Brain microvascular endothelial cell (primary cell): ENCODE measurements around the gene CRHR1.
"Not testable (repeated sequence)": the region's sequence is repeated elsewhere in the genome, so short reads cannot be mapped to it uniquely, and the experiment has no call there.

Experiments used
- DNase-seq: peaks from one replicate; pipeline ENCODE4 v3.0.0-alpha.2; 2020
- H3K27ac ChIP-seq: fragments of 250-450 bp; sonication (Bioruptor Pico); 2 replicates; pipeline ENCODE4 v1.5.1; 2020; ENCODE audit warnings: mild to moderate bottlenecking, moderate library complexity
- H3K27me3 ChIP-seq: fragments of 250-450 bp; sonication (Bioruptor Pico); replicated peaks from 2 replicates; pipeline ENCODE4 v1.5.1; 2020; ENCODE audit warnings: mild to moderate bottlenecking
- H3K36me3 ChIP-seq: fragments of 250-450 bp; sonication (Bioruptor Pico); replicated peaks from 2 replicates; pipeline ENCODE4 v1.5.1; 2020; ENCODE audit warnings: mild to moderate bottlenecking
- H3K4me3 ChIP-seq: 2 replicates; pipeline ENCODE4 v1.5.1; 2011; ENCODE audit warnings: low read depth, mild to moderate bottlenecking, control low read depth, low read length, moderate library complexity
- CTCF ChIP-seq: IDR thresholded peaks from 2 replicates; pipeline ENCODE4 v1.5.1; 2011; ENCODE audit warnings: low read depth, mild to moderate bottlenecking, moderate library complexity, low read length, control low read depth, inconsistent platforms; ENCODE audit errors: missing control alignments
- in situ Hi-C: cut with HindIII; loops from 2 replicates; pipeline ENCODE4 v1.10.0; 2017; ENCODE audit warnings: low sequenced_read_pairs, low pct_ligation_motif_present

CRHR1 gene

DNA sequence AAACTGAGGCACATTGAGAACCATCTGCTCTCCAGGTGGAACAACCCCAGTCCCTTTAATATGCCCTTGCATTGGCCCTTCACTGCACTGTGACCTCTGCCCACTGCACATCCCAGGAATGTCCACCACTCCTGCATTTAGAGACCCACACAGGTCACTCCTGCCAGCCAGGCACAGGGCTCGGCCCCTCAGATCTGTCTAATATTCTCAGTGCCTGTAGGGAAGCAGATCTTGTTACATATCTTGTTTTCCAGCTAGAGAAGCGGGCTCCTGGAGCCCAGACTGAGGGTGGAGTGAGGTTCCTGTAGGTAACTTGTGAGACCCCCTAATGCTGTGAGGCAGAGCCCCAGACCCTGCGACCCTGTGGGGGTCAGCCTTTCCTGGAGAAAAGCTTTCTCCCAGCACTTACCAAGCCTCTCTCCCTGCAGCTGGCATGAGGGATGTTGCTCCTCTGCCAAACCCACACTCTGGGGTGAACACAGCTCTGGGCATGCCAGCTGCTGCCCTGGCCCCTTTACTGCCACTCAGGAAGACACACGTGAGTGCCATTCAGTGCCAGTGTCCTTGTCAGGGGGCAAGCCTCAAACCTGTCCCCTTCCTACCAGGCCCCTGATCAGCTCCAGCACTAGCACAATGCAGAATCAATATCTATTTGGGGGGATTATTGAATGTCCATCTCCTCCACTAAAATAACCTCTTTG lies 40.3 kb upstream of the CRHR1 start:
- no peak overlapping the region for H3K27ac ChIP-seq

DNA sequence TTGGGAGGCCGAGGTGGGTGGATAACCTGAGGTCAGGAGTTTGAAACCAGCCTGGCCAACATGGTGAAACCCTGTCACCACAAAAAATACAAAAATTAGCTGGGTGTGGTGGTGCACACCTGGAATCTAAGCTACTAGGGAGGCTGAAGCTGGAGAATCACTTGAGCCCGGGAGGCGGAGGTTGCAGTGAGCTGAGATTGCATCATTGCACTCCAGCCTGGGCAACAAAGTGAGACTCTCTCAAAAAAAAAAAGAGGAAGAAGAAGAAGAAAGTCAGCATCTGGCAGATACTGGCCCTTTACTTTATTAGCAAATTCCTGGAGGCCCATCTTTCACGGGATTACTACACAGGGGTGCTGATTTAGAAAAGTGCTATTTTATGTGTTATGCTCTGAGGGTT lies 39.3 kb upstream of the CRHR1 start:
- H3K36me3 ChIP-seq, H3K27me3 ChIP-seq, DNase-seq, H3K4me3 ChIP-seq, in situ Hi-C loops, H3K27ac ChIP-seq: not testable (repeated sequence)

More for the DNA sequence above, 40.3 kb upstream of the CRHR1 start:
- no peak overlapping the region for H3K4me3 ChIP-seq
- in situ Hi-C loops: no loop called here
- no peak for TF ChIP-seq CTCF
- no peaks in the 10 kb centered on the region for H3K36me3 ChIP-seq
- no peak for DNase-seq
- H3K27me3 ChIP-seq: no peaks in the 10 kb centered on the region

DNA sequence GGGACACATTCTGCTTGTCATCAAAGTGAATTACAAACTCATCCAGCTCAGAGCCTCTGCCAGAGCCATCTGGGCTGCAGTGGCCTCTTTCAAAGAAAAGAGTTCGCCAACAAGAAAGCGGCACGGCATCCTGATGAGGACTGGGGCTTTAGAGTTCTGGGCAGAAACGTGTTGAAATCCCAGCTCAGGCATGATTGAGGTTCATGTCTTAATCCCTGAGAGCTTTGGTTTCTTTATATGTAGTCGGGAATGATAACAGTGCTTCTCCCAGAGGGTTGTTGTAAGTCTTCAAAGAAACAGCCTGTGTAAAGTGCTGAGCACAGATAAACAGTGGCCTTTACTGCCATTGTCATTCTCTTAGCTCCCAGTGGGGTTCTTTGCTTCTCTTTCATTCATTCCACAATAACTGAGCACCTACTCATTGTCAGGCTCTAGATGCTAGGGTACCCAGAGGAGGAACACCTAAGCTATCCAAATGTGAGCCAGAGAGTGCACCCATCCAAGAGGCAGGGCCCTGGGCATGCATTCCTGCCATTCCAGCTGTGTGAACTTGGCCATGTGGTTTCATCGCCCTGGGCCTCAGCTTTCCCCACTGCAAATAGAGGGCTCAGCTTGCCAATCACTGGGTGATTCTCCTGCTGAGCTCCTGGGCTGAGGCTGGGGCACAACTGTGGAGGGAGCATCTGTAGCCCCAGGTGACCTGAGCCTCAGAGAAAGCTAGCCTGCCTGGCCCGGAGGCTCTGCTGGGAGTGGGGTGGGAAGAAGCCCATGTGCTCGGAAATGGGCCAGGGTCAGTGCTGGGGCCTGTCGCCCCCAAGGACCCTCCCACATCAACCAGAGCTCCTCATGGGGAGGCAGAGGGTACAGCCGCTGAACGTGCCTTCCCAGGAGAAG lies 38.3 kb upstream of the CRHR1 start:
- in situ Hi-C loops: no loop called here
- no peaks in the 10 kb centered on the region for H3K27me3 ChIP-seq
- DNase-seq: no peak

GRCh38 chr17:45747911-45748310 lies 36.2 kb upstream of the CRHR1 start:
- H3K27me3 ChIP-seq: no peaks in the 10 kb centered on the region
- in situ Hi-C loops: no loop called here
- H3K36me3 ChIP-seq: no peaks in the 10 kb centered on the region
- no peak overlapping the region for H3K4me3 ChIP-seq
- no peak for DNase-seq
- TF ChIP-seq CTCF: no peak
- H3K27ac ChIP-seq: no peak overlapping the region

More for the DNA sequence above, 38.3 kb upstream of the CRHR1 start:
- TF ChIP-seq CTCF: no peak
- no peak overlapping the region for H3K4me3 ChIP-seq
- H3K27ac ChIP-seq: no peak overlapping the region
- H3K36me3 ChIP-seq: no peaks in the 10 kb centered on the region

DNA sequence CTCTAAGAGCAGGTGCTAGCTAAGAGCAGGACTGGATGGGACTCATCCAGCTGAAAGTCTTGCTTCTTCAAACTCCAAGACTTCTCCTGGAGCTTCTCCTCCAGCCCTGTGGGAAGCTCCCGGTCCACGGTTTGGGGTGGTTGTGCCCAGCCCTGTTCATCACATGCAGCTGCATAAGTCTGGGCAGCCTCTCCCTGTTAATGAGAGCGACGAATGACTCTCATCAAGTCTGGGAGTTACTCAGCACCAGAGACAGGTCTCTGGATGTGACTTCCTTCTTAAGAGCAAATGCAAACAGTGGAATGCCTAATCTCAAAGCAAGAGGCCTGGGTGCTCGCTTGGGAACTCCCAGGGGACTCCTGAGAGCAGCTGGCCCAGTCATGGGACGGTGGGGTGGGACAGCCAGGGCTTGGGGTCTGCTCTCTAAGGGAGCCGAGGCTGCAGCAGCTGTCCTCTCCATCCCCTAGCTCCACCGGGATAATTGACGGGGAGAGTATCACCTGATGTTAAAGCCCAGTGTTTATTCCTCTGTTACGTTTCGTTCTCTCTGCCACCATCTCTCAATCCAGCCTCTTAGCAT lies 35.3 kb upstream of the CRHR1 start:
- Histone ChIP-seq H3K4me3 (no peak overlapping the region), H3K36me3 (no peaks in the 10 kb centered on the region), H3K27me3 (no peaks in the 10 kb centered on the region), H3K27ac (no peak overlapping the region)
- TF ChIP-seq CTCF: no peak
- in situ Hi-C loops: no loop called here
- no peak for DNase-seq

DNA sequence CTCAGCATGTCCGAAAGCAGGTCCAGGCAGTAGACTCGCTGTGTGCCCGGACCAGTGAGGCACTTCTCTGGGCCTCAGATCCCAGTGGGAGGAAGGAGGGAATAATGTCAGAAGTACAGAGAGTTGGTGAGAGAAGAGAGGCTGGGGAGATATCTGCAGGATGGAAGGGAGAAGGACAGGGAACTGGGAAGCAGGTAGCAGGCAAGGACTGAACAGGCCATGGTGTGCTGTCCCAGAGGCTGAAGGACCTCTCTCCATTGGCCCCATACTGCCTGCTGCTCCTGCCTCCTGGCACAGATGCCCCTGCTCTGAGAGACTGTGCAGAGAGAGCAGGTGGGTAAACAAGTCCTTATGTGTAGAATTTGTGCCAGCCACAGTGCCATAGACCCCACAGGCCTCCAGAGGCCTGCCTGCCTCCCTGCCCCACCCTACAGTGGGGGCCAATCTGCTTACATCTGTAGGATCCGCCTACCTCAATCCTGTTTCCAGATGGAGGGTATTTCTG lies 34.2 kb upstream of the CRHR1 start:
- in situ Hi-C loops: no loop called here
- no peak for TF ChIP-seq CTCF
- no peak for DNase-seq
- Histone ChIP-seq H3K27ac (no peak overlapping the region), H3K4me3 (no peak overlapping the region), H3K36me3 (no peaks in the 10 kb centered on the region), H3K27me3 (no peaks in the 10 kb centered on the region)
